AG04450 (cell line): ENCODE measurements around the gene TLE6. TPM values are rescaled to one million over a fixed set of nuclear protein-coding genes. Genes with fewer than 3 reads are reported as not detected.
"Not testable (repeated sequence)": the region's sequence is repeated elsewhere in the genome, so short reads cannot be mapped to it uniquely, and the experiment has no call there.

Experiments used
- CTCF ChIA-PET: fragments of 300-600, 350-600 bp; formaldehyde crosslinking; extraction: SDS; loops from one replicate; lab custom pipeline; 2022; ENCODE audit warnings: antibody characterized with exemption, inconsistent platforms; lab: Charles Lee
- POLR2A ChIA-PET: fragments of 350-600 bp; formaldehyde crosslinking; extraction: SDS; loops from one replicate; lab custom pipeline; 2021; ENCODE audit warnings: antibody characterized with exemption, inconsistent platforms; lab: Yijun Ruan, JAX
- DNase-seq: peaks from one replicate; pipeline ENCODE4 v3.0.0-alpha.2; 2011; ENCODE audit warnings: low read depth, low spot score
- H3K27ac ChIP-seq: one replicate; pipeline ENCODE4 v1.5.1; 2012; ENCODE audit warnings: low read depth, low read length, control low read depth
- H3K27me3 ChIP-seq: one replicate; pipeline ENCODE4 v1.6.0; 2012; ENCODE audit warnings: low read length; ENCODE audit not compliant: control insufficient read depth, insufficient read depth
- H3K4me3 ChIP-seq: 2 replicates; pipeline ENCODE4 v1.5.1; 2011; ENCODE audit warnings: mild to moderate bottlenecking, low read depth, low read length, control low read depth
- H3K9me3 ChIP-seq: 2 replicates; pipeline ENCODE4 v1.5.1; 2012; ENCODE audit warnings: low read length; ENCODE audit not compliant: control insufficient read depth, insufficient read depth
- CTCF ChIP-seq: IDR thresholded peaks from 2 replicates; pipeline ENCODE4 v1.5.1; 2011; ENCODE audit warnings: low read depth, low read length, control low read depth, inconsistent platforms
- polyA plus RNA-seq: library from polyadenylated mRNA; depleted of rRNA; stranded (reverse); fragments of >200 nt; gene quantifications from 2 replicates; pipeline ENCODE4 v1.2.3, GENCODE V29; 2011

Gene TLE6
- polyA plus RNA-seq, 1 experiment = 0.51 TPM

GRCh38 chr19:2984215-2984528, 6.8 kb downstream of the TLE6 start:
- no peak for DNase-seq
- H3K27me3 ChIP-seq = peaks cover 13% of the 10 kb centered on the region
- no peak for TF ChIP-seq CTCF
- no peak overlapping the region for H3K27ac ChIP-seq
- peak overlapping the region; percentile 57 for H3K4me3 ChIP-seq
- ChIA-PET CTCF (interaction anchor here (0.6 kb wide), 1 partner anchor 49 kb away, joined by 4 read pairs; no protein-coding TSS in a partner anchor), POLR2A (no interaction called here)
- H3K9me3 ChIP-seq = no peaks in the 10 kb centered on the region

GRCh38 chr19:2986951-2987524, 9.7 kb downstream of the TLE6 start:
- no peak overlapping the region for H3K27ac ChIP-seq
- no peak for DNase-seq
- TF ChIP-seq CTCF = no peak
- POLR2A ChIA-PET = interaction anchor here (0.6 kb wide), 1 partner anchor 92 kb away, joined by 3 read pairs; no protein-coding TSS in a partner anchor
- CTCF ChIA-PET = no interaction called here
- peaks cover 13% of the 10 kb centered on the region for H3K27me3 ChIP-seq
- H3K9me3 ChIP-seq = no peaks in the 10 kb centered on the region
- no peak overlapping the region for H3K4me3 ChIP-seq

- no peaks in the 10 kb centered on the region for H3K9me3 ChIP-seq
- no peak for TF ChIP-seq CTCF
- CTCF ChIA-PET = no interaction called here
- H3K27me3 ChIP-seq = peaks cover 13% of the 10 kb centered on the region
- H3K27ac ChIP-seq = no peak overlapping the region
- POLR2A ChIA-PET = no interaction called here
- no peak for DNase-seq
- H3K4me3 ChIP-seq = no peak overlapping the region
These were observed 10.4 kb downstream of the TLE6 start for GRCh38 chr19:2987797-2988196.

- Histone ChIP-seq H3K27ac (no peak overlapping the region), H3K27me3 (peaks cover 13% of the 10 kb centered on the region), H3K9me3 (no peaks in the 10 kb centered on the region), H3K4me3 (no peak overlapping the region)
- ChIA-PET POLR2A (no interaction called here), CTCF (no interaction called here)
- DNase-seq = no peak
- TF ChIP-seq CTCF = no peak
These were observed 11.2 kb downstream of the TLE6 start for GRCh38 chr19:2988568-2988967.

GRCh38 chr19:2989236-2989946, 12.0 kb downstream of the TLE6 start:
- no peak overlapping the region for H3K27ac ChIP-seq
- H3K4me3 ChIP-seq = no peak overlapping the region
- CTCF ChIA-PET = no interaction called here
- H3K9me3 ChIP-seq = no peaks in the 10 kb centered on the region
- no peak for TF ChIP-seq CTCF
- no peak for DNase-seq
- peaks cover 13% of the 10 kb centered on the region for H3K27me3 ChIP-seq
- POLR2A ChIA-PET = no interaction called here

GRCh38 chr19:2992333-2992732, 15.0 kb downstream of the TLE6 start:
- DNase-seq, POLR2A ChIA-PET, H3K9me3 ChIP-seq, H3K27ac ChIP-seq, H3K4me3 ChIP-seq: not testable (repeated sequence)
- peaks cover 14% of the 10 kb centered on the region for H3K27me3 ChIP-seq
- CTCF ChIA-PET = interaction anchor here (0.7 kb wide), 1 partner anchor 42 kb away, joined by 3 read pairs; no protein-coding TSS in a partner anchor
